Natural killer cell (primary cell): Measurements from ENCODE around the gene CHST11. TPM values are rescaled to one million over a fixed set of nuclear protein-coding genes. Genes with fewer than 3 reads are reported as not detected.

ENCODE experiments used
- ATAC-seq, 3 donors: fragments of 150-1000 bp in 2 of 3; fragments of 200-7000 bp in 1 of 3; cut with Tn5 transposase; 1 replicate in 1 of 3; 2 replicates in 2 of 3; pipeline ENCODE4 v1.10.0; 2021; ENCODE audit warnings: mild to moderate bottlenecking in 2 of 3, moderate library complexity in 2 of 3
- DNase-seq, 2 donors: peaks; one replicate each; pipeline versions ENCODE4 v3.0.0 to v3.0.0-alpha.2; 2013 to 2021; ENCODE audit warnings: mixed read lengths in 1 of 2
- H3K27ac ChIP-seq: one replicate; pipeline ENCODE4 v1.5.1; 2013; ENCODE audit warnings: mild to moderate bottlenecking, low read length
- H3K27me3 ChIP-seq: one replicate; pipeline ENCODE4 v1.6.1; 2013; ENCODE audit warnings: low read length; ENCODE audit not compliant: control insufficient read depth, insufficient read depth
- H3K36me3 ChIP-seq: one replicate; pipeline ENCODE4 v1.6.1; 2013; ENCODE audit warnings: low read length; ENCODE audit not compliant: control insufficient read depth, insufficient read depth
- H3K4me1 ChIP-seq: one replicate; pipeline ENCODE4 v1.6.1; 2013; ENCODE audit warnings: low read length; ENCODE audit not compliant: control insufficient read depth, insufficient read depth
- H3K4me3 ChIP-seq: one replicate; pipeline ENCODE4 v1.5.1; 2013; ENCODE audit warnings: low read length
- H3K9me3 ChIP-seq: one replicate; pipeline ENCODE4 v1.6.1; 2013; ENCODE audit warnings: low read length; ENCODE audit not compliant: control insufficient read depth, insufficient read depth
- H3K27ac Mint-ChIP-seq, 2 donors: one replicate each; pipeline ENCODE4 v1.8.0; 2022; ENCODE audit warnings: mild to moderate bottlenecking in 2 of 2, mixed read lengths in 2 of 2, moderate library complexity in 1 of 2
- H3K27me3 Mint-ChIP-seq, 2 donors: one replicate each; pipeline ENCODE4 v1.8.0; 2022; ENCODE audit warnings: low read depth in 2 of 2, mixed read lengths in 2 of 2
- H3K36me3 Mint-ChIP-seq: one replicate; pipeline ENCODE4 v1.8.0; 2022; ENCODE audit warnings: mixed read lengths
- H3K4me1 Mint-ChIP-seq, 2 donors: one replicate each; pipeline ENCODE4 v1.8.0; 2022; ENCODE audit warnings: mixed read lengths in 2 of 2
- H3K4me3 Mint-ChIP-seq: one replicate; pipeline ENCODE4 v1.8.0; 2022; ENCODE audit warnings: mild to moderate bottlenecking, moderate library complexity, mixed read lengths
- H3K9me3 Mint-ChIP-seq, 2 donors: one replicate each; pipeline ENCODE4 v1.8.0; 2022; ENCODE audit warnings: mixed read lengths in 2 of 2
- CTCF ChIP-seq: fragments of 200-600 bp; IDR thresholded peaks from one replicate; pipeline ENCODE4 v1.8.0; 2022; ENCODE audit warnings: antibody characterized with exemption
- WGBS: methylation state at CpG from one replicate; pipeline ENCODE4 v1.1.7; 2013; ENCODE audit warnings: missing lambda C conversion rate; ENCODE audit not compliant: insufficient coverage; 5-methylcytosine and 5-hydroxymethylcytosine counted together
- intact Hi-C: fragments of 100-400 bp; cut with micrococcal nuclease; formaldehyde crosslinking; loops from one replicate; pipeline ENCODE4 v1.14.2; 2022
- total RNA-seq, 4 donors: library from RNA; stranded (reverse); fragments of 120-200 nt in 1 of 4; gene quantifications; one replicate each; pipeline versions ENCODE4 v1.2.3 to v1.2.4, GENCODE V29; 2013 to 2022

The CHST11 gene
- total RNA-seq, 3 donors from 2014 or later (not counting 1 experiment from before 2014, with no cell fraction given): 85.3 to 118 (median 96.1) TPM

- H3K27ac Mint-ChIP-seq: no peak overlapping the region
- no peak overlapping the region for H3K27ac ChIP-seq
- H3K4me1 Mint-ChIP-seq: peaks cover 72 to 83% of the 10 kb centered on the region in 2 donors
- ATAC-seq (no peak), DNase-seq (no peak)
- H3K4me3 ChIP-seq: no peak overlapping the region
- no peak for TF ChIP-seq CTCF
- no peaks in the 10 kb centered on the region for H3K9me3 ChIP-seq
- H3K4me1 ChIP-seq: peaks cover 20% of the 10 kb centered on the region
- H3K36me3 ChIP-seq: no peaks in the 10 kb centered on the region
- H3K27me3 Mint-ChIP-seq: no peaks in the 10 kb centered on the region
- WGBS: 96% methylated on average over 4 of the region's 5 CpGs
- no peaks in the 10 kb centered on the region for H3K9me3 Mint-ChIP-seq
- no peaks in the 10 kb centered on the region for H3K36me3 Mint-ChIP-seq
- H3K4me3 Mint-ChIP-seq: no peak overlapping the region
- intact Hi-C loops: no loop called here
- no peaks in the 10 kb centered on the region for H3K27me3 ChIP-seq
Measured at GRCh38 chr12:104544836-104545235, 88.1 kb downstream of the CHST11 start.

GRCh38 chr12:104546575-104546974, 89.8 kb downstream of the CHST11 start:
- Mint-ChIP-seq H3K27ac (peak overlapping the region in 1 of 2 donors; percentile 49), H3K9me3 (no peaks in the 10 kb centered on the region), H3K36me3 (no peaks in the 10 kb centered on the region), H3K27me3 (no peaks in the 10 kb centered on the region), H3K4me3 (no peak overlapping the region), H3K4me1 (peaks cover 76 to 83% of the 10 kb centered on the region in 2 donors)
- Histone ChIP-seq H3K4me1 (peaks cover 33% of the 10 kb centered on the region), H3K9me3 (no peaks in the 10 kb centered on the region), H3K36me3 (no peaks in the 10 kb centered on the region), H3K4me3 (no peak overlapping the region), H3K27me3 (no peaks in the 10 kb centered on the region), H3K27ac (no peak overlapping the region)
- intact Hi-C loops: no loop called here
- WGBS: 58% methylated on average over 3 of the region's 3 CpGs
- ATAC-seq: no peak
- no peak for TF ChIP-seq CTCF
- DNase-seq: no peak

GRCh38 chr12:104547235-104547634, 90.5 kb downstream of the CHST11 start:
- no peak for TF ChIP-seq CTCF
- no peaks in the 10 kb centered on the region for H3K27me3 ChIP-seq
- H3K4me1 ChIP-seq: peaks cover 40% of the 10 kb centered on the region
- Mint-ChIP-seq H3K9me3 (no peaks in the 10 kb centered on the region), H3K4me3 (peak overlapping the region; percentile 26), H3K36me3 (no peaks in the 10 kb centered on the region), H3K4me1 (peaks cover 82 to 87% of the 10 kb centered on the region in 2 donors), H3K27ac (peak overlapping the region in 1 of 2 donors; percentile 49), H3K27me3 (no peaks in the 10 kb centered on the region)
- ATAC-seq (peak in 1 of 3 donors; percentile 14), DNase-seq (no peak)
- H3K36me3 ChIP-seq: no peaks in the 10 kb centered on the region
- intact Hi-C loops: no loop called here
- H3K9me3 ChIP-seq: no peaks in the 10 kb centered on the region
- no peak overlapping the region for H3K4me3 ChIP-seq
- 67% methylated on average over 9 of the region's 9 CpGs for WGBS
- no peak overlapping the region for H3K27ac ChIP-seq

GRCh38 chr12:104549815-104550480, 93.2 kb downstream of the CHST11 start:
- no peaks in the 10 kb centered on the region for H3K9me3 Mint-ChIP-seq
- Histone ChIP-seq H3K4me1 (peaks cover 64% of the 10 kb centered on the region), H3K27ac (no peak overlapping the region), H3K27me3 (no peaks in the 10 kb centered on the region), H3K4me3 (no peak overlapping the region), H3K36me3 (no peaks in the 10 kb centered on the region), H3K9me3 (peaks cover 6% of the 10 kb centered on the region)
- TF ChIP-seq CTCF: no peak
- 90% methylated on average over 9 of the region's 9 CpGs for WGBS
- H3K27ac Mint-ChIP-seq: peak overlapping the region in 1 of 2 donors; percentile 84
- intact Hi-C loops: loop anchor here (2.0 kb wide), 1 partner anchor 19 kb away; no protein-coding TSS in a partner anchor
- H3K4me1 Mint-ChIP-seq: peaks cover 92 to 93% of the 10 kb centered on the region in 2 donors
- no peaks in the 10 kb centered on the region for H3K36me3 Mint-ChIP-seq
- H3K27me3 Mint-ChIP-seq: no peaks in the 10 kb centered on the region
- DNase-seq (no peak), ATAC-seq (no peak)
- H3K4me3 Mint-ChIP-seq: no peak overlapping the region
